K562 (cell line): Measurements from ENCODE around the gene CRADD.

Experiments
- ATF1 ChIP-seq, 2 experiments: fragments of 450-650 bp in 1 of 2; IDR thresholded peaks; 2 replicates each; pipeline ENCODE4 v1.6.1; 2016; ENCODE audit warnings: missing compliant biosample characterization in 1 of 2, missing genetic modification characterization in 1 of 2
- POLR2A ChIP-seq: fragments of 450-650 bp; conservative IDR thresholded peaks from 2 replicates; pipeline ENCODE4 v1.6.1; 2016
- PURB ChIP-seq: sonication (generic); formaldehyde crosslinking; IDR thresholded peaks from 2 replicates; pipeline ENCODE4 v1.9.0; 2021; ENCODE audit warnings: low read depth, mild to moderate bottlenecking, missing genetic modification reagents
- RBFOX2 ChIP-seq: fragments of 200-400 bp; formaldehyde crosslinking; IDR thresholded peaks from 2 replicates; pipeline ENCODE4 v1.6.1; 2017; ENCODE audit warnings: low read depth, mild to moderate bottlenecking, low read length, moderate library complexity
- SMARCC2 ChIP-seq: fragments of 450-650 bp; IDR thresholded peaks from 2 replicates; pipeline ENCODE4 v1.6.1; 2017; ENCODE audit warnings: antibody characterized with exemption, moderate library complexity, mild to moderate bottlenecking, low read depth
- TCF7 ChIP-seq: sonication (generic); IDR thresholded peaks from 2 replicates; pipeline ENCODE4 v1.6.1; 2016; ENCODE audit warnings: antibody characterized with exemption, borderline replicate concordance
- ZNF589 ChIP-seq: fragments of 200-800 bp; sonication (Bioruptor generic); IDR thresholded peaks from 2 replicates; pipeline ENCODE4 v1.6.1; 2016; ENCODE audit warnings: low read depth, missing genetic modification characterization, missing compliant biosample characterization
- TF ChIP-seq, protein P1 (sequence below), 2 experiments: fragments of 450-650 bp in 1 of 2; IDR thresholded peaks; 2 replicates each; pipeline ENCODE4 v1.6.1; 2011 to 2017; ENCODE audit warnings: low read depth in 2 of 2, antibody characterized with exemption in 1 of 2, borderline replicate concordance in 1 of 2, low read length in 1 of 2, mild to moderate bottlenecking in 1 of 2, mixed read lengths in 1 of 2; ENCODE audit not compliant: control insufficient read depth in 1 of 2
- TF ChIP-seq, protein P2 (sequence below): sonication (generic); formaldehyde crosslinking; IDR thresholded peaks from 2 replicates; pipeline ENCODE4 v1.8.1; 2022; ENCODE audit warnings: missing genetic modification reagents
- TF ChIP-seq, protein P3 (sequence below), 3 experiments: IDR thresholded peaks in 2 of 3; conservative IDR thresholded peaks in 1 of 3; 2 replicates each; pipeline ENCODE4 v1.5.1; 2011 to 2012; ENCODE audit warnings: low read length in 3 of 3, mild to moderate bottlenecking in 3 of 3, control low read depth in 2 of 3, improper control_type of control experiment in 1 of 3, inconsistent platforms in 1 of 3, low read depth in 1 of 3, mixed read lengths in 1 of 3, moderate library complexity in 1 of 3; ENCODE audit not compliant: insufficient read depth in 2 of 3

DNA sequence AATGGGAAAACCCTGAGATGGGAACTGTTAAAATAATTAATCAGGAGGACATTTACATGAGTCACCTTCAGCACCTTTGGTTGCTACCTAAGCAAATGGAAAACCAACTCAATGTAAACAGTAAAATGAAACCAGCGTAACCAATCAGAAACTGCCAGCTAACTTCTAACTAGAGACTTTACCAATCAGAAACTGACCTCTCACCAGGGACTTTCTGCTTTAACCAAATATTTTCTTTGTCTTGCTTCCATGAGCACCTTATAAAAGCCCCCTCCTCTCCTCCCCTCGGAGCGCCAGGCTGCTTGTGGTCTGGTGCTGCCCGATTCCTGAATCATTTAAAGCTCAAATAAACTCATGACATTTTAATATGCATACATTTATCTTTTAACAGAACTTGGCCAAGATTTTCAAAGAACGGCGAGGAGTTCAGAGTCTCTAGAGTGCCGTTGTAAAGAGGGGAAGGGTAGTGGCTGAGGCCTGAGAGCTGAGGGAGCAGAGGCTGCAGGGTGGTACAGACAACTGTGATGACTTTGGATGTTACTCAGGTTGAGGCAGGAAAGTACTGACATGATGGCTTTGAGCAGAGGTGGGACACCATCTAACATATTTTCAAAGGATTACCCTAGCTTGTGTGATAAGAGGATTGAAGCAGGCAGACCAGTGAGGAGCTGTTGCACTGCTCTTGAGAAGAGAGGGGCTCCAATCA, 183.6 kb downstream of the CRADD start:
- TF ChIP-seq PURB (no peak), RBFOX2 (no peak), TCF7 (no peak), SMARCC2 (no peak), ZNF589 (CRISPR knock-in tag) (no peak), ATF1 (CRISPR knock-in tag; IDR thresholded peaks at IDR 0.05) (no peak), ATF1 (tag; IDR thresholded peaks at IDR 0.05) (no peak), POLR2A (no peak)
- TF ChIP-seq, protein P1, sequence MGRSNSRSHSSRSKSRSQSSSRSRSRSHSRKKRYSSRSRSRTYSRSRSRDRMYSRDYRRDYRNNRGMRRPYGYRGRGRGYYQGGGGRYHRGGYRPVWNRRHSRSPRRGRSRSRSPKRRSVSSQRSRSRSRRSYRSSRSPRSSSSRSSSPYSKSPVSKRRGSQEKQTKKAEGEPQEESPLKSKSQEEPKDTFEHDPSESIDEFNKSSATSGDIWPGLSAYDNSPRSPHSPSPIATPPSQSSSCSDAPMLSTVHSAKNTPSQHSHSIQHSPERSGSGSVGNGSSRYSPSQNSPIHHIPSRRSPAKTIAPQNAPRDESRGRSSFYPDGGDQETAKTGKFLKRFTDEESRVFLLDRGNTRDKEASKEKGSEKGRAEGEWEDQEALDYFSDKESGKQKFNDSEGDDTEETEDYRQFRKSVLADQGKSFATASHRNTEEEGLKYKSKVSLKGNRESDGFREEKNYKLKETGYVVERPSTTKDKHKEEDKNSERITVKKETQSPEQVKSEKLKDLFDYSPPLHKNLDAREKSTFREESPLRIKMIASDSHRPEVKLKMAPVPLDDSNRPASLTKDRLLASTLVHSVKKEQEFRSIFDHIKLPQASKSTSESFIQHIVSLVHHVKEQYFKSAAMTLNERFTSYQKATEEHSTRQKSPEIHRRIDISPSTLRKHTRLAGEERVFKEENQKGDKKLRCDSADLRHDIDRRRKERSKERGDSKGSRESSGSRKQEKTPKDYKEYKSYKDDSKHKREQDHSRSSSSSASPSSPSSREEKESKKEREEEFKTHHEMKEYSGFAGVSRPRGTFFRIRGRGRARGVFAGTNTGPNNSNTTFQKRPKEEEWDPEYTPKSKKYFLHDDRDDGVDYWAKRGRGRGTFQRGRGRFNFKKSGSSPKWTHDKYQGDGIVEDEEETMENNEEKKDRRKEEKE (IDR thresholded peaks at IDR 0.05; ENCODE audit: borderline replicate concordance in 1 of 2, control insufficient read depth in 1 of 2, low read depth in 2 of 2, low read length in 1 of 2): no peak
- TF ChIP-seq, protein P2, sequence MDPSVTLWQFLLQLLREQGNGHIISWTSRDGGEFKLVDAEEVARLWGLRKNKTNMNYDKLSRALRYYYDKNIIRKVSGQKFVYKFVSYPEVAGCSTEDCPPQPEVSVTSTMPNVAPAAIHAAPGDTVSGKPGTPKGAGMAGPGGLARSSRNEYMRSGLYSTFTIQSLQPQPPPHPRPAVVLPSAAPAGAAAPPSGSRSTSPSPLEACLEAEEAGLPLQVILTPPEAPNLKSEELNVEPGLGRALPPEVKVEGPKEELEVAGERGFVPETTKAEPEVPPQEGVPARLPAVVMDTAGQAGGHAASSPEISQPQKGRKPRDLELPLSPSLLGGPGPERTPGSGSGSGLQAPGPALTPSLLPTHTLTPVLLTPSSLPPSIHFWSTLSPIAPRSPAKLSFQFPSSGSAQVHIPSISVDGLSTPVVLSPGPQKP: no peak
- TF ChIP-seq, protein P3, sequence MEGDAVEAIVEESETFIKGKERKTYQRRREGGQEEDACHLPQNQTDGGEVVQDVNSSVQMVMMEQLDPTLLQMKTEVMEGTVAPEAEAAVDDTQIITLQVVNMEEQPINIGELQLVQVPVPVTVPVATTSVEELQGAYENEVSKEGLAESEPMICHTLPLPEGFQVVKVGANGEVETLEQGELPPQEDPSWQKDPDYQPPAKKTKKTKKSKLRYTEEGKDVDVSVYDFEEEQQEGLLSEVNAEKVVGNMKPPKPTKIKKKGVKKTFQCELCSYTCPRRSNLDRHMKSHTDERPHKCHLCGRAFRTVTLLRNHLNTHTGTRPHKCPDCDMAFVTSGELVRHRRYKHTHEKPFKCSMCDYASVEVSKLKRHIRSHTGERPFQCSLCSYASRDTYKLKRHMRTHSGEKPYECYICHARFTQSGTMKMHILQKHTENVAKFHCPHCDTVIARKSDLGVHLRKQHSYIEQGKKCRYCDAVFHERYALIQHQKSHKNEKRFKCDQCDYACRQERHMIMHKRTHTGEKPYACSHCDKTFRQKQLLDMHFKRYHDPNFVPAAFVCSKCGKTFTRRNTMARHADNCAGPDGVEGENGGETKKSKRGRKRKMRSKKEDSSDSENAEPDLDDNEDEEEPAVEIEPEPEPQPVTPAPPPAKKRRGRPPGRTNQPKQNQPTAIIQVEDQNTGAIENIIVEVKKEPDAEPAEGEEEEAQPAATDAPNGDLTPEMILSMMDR (IDR thresholded peaks at IDR 0.05 in 2 of 3, conservative IDR thresholded peaks at IDR 0.05 in 1 of 3; ENCODE audit: insufficient read depth in 2 of 3, low read depth in 1 of 3, low read length in 3 of 3): no peak
